GM19099 (cell line): ENCODE measurements around the gene PCDHB7.
"Not testable (repeated sequence)": the region's sequence is repeated elsewhere in the genome, so short reads cannot be mapped to it uniquely, and the experiment has no call there.

Experiments used
- POLR2A ChIP-seq: IDR thresholded peaks from 3 replicates; pipeline ENCODE4 v1.6.1; 2011; ENCODE audit warnings: low read depth; ENCODE audit not compliant: insufficient read length; ENCODE audit errors: extremely low read depth

The PCDHB7 gene

DNA sequence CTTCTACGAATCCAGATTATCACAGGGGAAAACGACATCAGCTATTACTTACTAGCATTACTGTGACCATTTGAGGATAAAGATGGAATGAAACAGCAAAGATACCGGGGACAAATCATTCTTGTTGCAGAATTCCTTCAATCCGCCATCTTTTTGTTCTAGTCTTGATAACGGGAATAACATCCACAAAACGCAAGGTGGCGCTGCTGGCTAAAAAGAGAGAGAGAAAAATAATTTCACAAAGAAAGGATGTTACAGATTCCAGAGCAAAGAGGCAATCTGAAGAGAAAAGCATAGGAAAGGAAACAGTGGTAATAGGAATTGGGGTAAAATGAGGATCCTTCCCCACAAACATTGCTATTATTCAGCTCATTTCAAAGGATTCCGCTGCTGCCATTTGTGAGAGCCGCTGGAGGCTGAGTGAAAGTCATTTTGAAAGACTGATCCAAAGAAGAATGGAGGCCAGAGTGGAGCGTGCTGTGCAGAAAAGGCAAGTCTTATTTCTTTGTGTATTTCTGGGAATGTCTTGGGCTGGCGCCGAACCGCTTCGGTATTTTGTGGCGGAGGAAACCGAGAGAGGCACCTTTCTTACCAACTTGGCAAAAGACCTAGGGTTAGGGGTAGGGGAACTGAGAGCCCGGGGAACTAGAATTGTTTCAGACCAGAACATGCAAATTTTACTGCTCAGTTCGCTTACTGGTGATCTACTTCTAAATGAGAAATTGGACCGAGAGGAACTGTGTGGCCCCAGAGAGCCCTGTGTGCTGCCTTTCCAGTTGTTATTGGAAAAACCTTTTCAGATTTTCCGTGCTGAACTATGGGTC lies at the start of gene PCDHB7:
PCDHB7 (plus strand) TSS at position 264 of the 824 bp plus-strand sequence; CDS start at position 456, 192 bp downstream.
- TF ChIP-seq POLR2A = no peak

DNA sequence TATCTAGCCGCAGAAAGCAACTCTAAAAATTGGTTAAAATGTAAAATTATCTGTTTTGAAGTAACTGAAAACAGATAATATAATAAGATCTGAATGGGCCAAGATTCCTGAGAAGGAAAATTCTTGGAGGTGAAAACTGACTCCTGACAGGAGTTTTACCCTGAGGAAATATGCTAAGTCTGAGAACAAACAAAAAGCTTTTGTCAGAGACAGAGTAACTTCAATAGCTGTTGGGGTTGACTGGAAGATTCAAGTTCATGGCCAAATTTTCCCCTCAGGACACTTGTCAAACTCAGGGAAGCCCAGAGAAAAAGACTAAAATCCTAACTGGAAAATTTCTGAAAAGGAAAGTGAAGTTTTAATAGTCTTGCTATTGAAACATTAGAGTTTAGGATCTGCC lies 45.1 kb upstream of the PCDHB7 start:
- no peak for TF ChIP-seq POLR2A

DNA sequence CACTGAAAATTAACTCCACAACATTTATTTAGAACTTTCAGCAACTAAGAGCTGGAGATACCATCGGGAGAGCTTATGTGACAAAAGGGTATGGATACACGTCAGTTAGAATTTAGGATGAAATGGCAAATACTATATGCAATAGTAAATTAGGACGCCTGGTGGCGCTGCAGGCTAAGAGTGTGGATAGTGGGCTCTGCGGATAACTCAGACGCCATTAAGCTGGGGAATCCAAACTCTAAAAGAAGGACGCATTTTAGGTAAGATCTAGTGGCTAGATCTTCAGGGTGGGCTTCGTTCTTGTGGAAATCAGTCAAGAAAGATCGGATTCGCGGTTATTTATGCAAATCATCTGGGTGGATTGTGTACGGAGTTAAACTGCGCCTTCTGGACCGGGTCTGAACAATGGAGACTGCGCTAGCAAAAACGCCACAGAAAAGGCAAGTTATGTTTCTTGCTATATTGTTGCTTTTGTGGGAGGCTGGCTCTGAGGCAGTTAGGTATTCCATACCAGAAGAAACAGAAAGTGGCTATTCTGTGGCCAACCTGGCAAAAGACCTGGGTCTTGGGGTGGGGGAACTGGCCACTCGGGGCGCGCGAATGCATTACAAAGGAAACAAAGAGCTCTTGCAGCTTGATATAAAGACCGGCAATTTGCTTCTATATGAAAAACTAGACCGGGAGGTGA lies 37.3 kb upstream of the PCDHB7 start, which contains the start of gene PCDHB5:
PCDHB5 (plus strand) TSS at position 177 of the 688 bp plus-strand sequence; CDS start at position 406, 229 bp downstream.
- TF ChIP-seq POLR2A = no peak

DNA sequence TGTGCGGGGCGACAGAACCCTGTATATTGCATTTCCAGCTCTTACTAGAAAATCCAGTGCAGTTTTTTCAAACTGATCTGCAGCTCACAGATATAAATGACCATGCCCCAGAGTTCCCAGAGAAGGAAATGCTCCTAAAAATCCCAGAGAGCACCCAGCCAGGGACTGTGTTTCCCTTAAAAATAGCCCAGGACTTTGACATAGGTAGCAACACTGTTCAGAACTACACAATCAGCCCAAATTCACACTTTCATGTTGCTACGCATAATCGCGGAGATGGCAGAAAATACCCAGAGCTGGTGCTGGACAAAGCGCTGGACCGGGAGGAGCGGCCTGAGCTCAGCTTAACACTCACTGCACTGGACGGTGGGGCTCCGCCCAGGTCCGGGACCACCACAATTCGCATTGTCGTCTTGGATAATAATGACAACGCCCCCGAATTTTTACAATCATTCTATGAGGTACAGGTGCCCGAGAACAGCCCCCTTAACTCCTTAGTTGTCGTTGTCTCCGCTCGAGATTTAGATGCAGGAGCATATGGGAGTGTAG lies 36.7 kb upstream of the PCDHB7 start:
- no peak for TF ChIP-seq POLR2A

DNA sequence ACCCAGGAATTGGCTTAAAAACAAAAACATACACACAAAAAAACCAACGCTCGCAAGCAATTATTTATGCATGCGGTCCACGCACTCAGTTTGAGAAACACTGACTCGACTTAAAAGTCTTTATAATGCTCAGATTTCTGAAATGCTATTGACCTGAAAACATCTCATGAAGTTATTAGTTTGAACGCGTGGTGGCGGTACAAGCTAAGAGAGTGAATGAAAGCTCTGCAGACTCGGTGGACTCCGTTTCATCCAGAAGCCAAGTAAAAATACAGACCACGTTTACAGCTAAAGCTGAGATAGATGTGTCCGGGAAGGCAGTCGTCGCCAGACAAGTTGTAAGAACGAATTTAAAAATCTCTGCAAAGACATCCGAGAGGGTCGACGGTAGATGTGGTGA lies 22.6 kb upstream of the PCDHB7 start, which contains the start of gene PCDHB6:
PCDHB6 (plus strand) TSS at position 246 of the 400 bp plus-strand sequence. CDS start 201 bp downstream, outside the sequence.
- no peak for TF ChIP-seq POLR2A

DNA sequence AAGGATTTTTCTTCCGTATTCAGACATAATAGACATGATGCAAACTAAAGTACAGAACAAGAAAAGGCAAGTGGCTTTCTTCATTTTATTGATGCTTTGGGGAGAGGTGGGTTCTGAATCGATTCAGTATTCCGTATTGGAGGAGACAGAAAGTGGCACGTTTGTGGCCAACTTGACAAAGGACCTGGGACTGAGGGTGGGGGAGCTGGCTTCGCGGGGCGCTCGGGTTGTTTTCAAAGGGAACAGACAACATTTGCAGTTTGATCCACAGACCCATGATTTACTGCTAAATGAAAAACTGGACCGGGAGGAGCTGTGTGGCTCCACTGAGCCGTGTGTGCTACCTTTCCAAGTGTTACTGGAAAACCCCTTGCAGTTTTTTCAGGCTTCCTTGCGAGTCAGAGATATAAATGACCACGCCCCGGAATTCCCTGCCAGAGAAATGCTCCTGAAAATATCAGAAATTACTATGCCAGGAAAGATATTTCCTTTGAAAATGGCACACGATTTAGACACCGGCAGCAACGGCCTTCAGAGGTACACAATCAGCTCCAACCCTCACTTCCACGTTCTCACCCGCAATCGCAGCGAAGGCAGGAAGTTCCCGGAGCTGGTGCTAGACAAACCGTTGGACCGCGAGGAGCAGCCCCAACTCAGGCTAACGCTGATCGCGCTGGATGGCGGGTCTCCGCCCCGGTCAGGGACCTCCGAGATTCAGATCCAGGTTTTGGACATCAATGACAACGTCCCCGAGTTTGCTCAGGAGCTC lies 22.0 kb upstream of the PCDHB7 start:
- no peak for TF ChIP-seq POLR2A

DNA sequence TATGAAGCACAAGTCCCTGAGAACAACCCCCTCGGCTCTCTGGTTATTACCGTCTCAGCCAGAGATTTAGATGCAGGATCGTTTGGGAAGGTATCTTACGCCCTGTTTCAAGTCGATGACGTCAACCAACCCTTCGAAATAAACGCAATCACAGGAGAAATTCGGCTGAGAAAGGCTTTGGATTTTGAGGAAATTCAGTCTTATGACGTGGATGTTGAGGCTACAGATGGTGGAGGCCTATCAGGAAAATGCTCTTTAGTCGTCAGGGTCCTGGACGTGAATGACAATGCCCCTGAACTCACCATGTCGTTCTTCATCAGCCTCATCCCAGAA lies 21.5 kb upstream of the PCDHB7 start:
- no peak for TF ChIP-seq POLR2A

DNA sequence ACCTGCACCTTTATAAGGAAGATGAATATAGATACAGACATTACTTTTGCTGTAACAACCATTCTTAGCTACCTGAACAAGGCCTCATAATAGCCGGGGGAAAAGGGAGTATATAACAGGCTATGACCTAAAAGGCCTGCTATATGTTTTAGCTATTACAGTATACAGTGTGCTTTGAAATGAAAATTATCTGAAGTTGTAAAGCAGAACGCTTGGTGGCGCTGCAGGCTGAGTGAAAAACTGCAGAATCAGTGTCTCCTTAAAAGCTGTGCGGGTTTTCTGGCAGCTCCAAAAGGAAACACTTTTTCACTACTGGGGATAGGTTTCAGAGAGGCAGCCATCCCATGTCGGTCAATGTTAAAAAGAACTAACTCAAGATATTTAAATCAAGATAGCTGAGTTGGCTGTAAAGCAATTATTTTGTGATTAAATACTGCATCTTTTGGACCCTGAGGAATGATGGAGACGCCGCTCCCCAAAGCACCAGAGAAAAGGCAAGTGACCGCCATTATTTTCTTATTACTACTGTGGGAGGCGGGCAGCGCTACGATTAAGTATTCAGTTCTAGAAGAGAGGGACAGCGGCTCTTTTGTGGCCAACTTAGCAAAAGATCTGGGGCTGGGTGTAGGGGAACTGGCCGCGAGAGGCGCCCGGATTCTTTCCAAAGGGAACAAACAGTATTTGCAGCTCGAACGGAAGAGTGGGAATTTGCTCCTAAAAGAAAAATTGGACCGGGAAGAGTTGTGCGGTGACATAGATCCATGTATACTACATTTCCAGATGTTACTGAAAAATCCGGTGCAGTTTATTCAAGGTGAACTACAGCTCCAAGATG lies 16.7 kb upstream of the PCDHB7 start:
- no peak for TF ChIP-seq POLR2A

DNA sequence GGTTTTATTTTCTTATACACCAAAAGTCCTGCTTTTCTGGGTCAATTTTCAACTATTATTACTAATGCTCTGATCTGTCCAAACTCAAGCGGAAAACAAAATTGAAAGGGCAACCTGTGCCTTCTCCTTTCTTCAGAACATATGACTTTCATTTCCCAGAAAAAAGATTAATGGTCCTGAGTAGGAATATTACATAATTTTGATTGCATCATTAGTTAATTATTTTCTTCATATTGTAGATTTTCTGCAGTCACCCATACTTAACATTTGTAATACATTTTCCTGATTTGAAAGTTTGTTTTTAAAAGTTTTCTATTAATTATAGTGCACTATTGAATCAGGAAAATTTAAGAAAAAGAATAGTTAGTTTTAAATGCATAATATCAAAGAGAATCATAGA lies 3.5 kb downstream of the PCDHB7 start:
- TF ChIP-seq POLR2A = no peak

DNA sequence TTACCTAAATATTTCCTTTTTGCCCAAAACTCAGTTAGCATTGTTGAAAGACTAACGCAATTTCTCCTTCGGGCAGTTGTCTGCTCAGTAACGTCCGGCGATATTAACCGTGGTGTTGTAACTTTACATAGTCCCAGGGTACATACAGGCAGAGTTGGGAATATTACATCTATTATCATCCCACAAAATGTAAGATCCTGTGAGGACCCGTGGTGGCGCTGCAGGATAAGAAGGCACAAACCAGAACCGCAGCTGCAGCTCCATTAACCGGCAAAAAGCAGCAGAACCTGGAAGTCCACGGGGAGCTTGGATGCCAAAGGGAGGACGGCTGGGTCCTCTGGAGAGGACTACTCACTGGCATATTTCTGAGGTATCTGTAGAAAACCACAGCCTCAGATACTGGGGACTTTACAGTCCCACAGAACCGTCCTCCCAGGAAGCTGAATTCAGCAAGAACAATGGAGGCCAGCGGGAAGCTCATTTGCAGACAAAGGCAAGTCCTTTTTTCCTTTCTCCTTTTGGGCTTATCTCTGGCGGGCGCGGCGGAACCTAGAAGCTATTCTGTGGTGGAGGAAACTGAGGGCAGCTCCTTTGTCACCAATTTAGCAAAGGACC lies 5.2 kb downstream of the PCDHB7 start, which contains the start of gene PCDHB8:
PCDHB8 (plus strand) TSS at position 214 of the 615 bp plus-strand sequence; CDS start at position 459, 245 bp downstream.
- not testable (repeated sequence) for TF ChIP-seq POLR2A

DNA sequence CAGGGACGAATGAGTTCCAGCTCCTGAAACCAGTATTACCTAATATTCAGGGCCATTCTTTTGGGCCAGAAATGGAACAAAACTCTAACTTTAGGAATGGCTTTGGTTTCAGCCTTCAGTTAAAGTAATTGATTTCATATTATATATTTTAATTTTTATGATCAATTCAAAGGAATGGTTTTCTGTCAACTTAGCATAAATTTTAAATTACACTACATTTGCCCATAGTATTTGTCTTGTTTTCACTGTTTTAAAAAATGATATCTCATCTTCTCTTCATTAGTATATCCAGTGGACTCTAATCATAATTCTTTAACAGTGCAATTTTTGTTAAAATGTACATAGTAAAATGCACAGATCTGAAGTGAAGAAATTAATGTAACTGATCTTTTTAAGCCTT lies 7.9 kb downstream of the PCDHB7 start:
- TF ChIP-seq POLR2A = no peak

DNA sequence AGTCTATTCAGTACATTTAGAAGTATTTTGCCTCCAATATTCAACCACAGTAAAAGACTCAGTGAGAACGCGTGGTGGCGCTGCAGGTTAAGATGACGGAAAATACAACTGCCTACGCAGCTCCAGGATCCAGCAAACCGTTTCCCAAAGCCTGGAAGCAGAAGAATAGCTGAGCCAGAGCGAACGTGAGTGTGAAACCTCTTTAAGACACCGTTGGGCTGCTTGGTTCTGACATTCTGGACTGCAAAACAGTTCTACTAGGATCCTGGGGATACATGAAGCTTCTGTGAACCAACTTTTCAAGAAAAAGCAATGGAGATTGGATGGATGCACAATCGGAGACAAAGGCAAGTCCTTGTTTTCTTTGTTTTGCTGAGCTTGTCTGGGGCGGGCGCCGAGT lies 9.8 kb downstream of the PCDHB7 start, which contains the start of gene PCDHB16:
PCDHB16 (plus strand) TSS at position 140 of the 400 bp plus-strand sequence; CDS start at position 313, 173 bp downstream.
- no peak for TF ChIP-seq POLR2A

DNA sequence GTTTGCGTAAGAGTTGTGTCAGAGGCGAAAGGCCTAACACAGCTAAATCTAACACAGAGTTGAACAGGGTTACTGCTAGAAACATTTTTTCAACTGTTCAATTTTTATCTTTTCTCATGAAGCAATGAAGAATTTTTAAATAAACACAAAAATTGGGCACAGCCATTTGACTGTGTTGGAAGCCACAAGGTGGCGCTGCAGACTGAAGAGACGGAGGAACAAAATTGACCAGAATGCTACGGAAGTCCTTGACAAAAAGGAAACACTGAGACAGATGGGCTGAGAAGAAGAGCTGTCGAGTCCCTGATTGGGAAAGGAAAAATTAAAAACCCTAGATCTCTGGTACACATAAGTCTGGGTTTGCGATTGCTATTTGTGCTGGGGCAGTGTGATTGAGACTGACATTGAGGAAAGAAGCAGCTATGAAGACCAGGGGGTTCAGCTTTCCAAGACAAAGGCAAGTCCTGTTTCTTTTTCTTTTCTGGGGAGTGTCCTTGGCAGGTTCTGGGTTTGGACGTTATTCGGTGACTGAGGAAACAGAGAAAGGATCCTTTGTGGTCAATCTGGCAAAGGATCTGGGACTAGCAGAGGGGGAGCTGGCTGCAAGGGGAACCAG lies 14.6 kb downstream of the PCDHB7 start, which contains the start of gene PCDHB9:
PCDHB9 (plus strand) TSS at position 265 of the 616 bp plus-strand sequence; CDS start at position 423, 158 bp downstream.
- TF ChIP-seq POLR2A = no peak
